Urothelium cell line (cell line): ENCODE results near the gene FBXO31.
"Not testable (repeated sequence)": the region's sequence is repeated elsewhere in the genome, so short reads cannot be mapped to it uniquely, and the experiment has no call there.

ENCODE experiments used
- DNase-seq: peaks from one replicate; pipeline ENCODE4 v3.0.0; 2011; ENCODE audit warnings: low spot score, mixed read lengths
- FAIRE-seq: peaks from 2 replicates; lab custom pipeline; 2011; peaks lifted over from hg19 to GRCh38; lab: Jason Lieb, UNC

The FBXO31 gene

GRCh38 chr16:87344931-87345631 is 38.5 kb downstream of the FBXO31 start:
- DNase-seq (no peak), FAIRE-seq (no peak)

- DNase-seq (no peak), FAIRE-seq (no peak)
Measured at GRCh38 chr16:87344165-87344930, 39.2 kb downstream of the FBXO31 start.

GRCh38 chr16:87343753-87344050 is 39.9 kb downstream of the FBXO31 start:
- FAIRE-seq, result no peak
- no peak for DNase-seq

GRCh38 chr16:87342978-87343752 is 40.4 kb downstream of the FBXO31 start:
- DNase-seq (no peak), FAIRE-seq (no peak)

- no peak for FAIRE-seq
- no peak for DNase-seq
Measured at GRCh38 chr16:87342504-87342903, 41.1 kb downstream of the FBXO31 start.

- DNase-seq (no peak), FAIRE-seq (no peak)
Measured at GRCh38 chr16:87340198-87340597, 43.4 kb downstream of the FBXO31 start.

GRCh38 chr16:87339724-87340105 is 43.9 kb downstream of the FBXO31 start:
- DNase-seq, FAIRE-seq: not testable (repeated sequence)

GRCh38 chr16:87339086-87339723 is 44.4 kb downstream of the FBXO31 start:
- DNase-seq (no peak), FAIRE-seq (no peak)

GRCh38 chr16:87338155-87338765 is 45.3 kb downstream of the FBXO31 start:
- DNase-seq (no peak), FAIRE-seq (peak; percentile 23)

- no peak for DNase-seq
- no peak for FAIRE-seq
Measured at GRCh38 chr16:87337262-87337771, 46.3 kb downstream of the FBXO31 start.

- FAIRE-seq (no peak), DNase-seq (no peak)
Measured at GRCh38 chr16:87336434-87337240, 46.9 kb downstream of the FBXO31 start.

- DNase-seq, result no peak
Measured at GRCh38 chr16:87335625-87336433, 47.7 kb downstream of the FBXO31 start.

GRCh38 chr16:87334651-87335624 is 48.6 kb downstream of the FBXO31 start:
- FAIRE-seq, result peak; percentile 40
- no peak for DNase-seq

More at GRCh38 chr16:87335625-87336433, 47.7 kb downstream of the FBXO31 start:
- FAIRE-seq, result no peak

- DNase-seq, result no peak
- FAIRE-seq, result no peak
Measured at GRCh38 chr16:87333581-87334331, 49.8 kb downstream of the FBXO31 start.

- DNase-seq (no peak), FAIRE-seq (no peak)
Measured at GRCh38 chr16:87333101-87333500, 50.5 kb downstream of the FBXO31 start.

GRCh38 chr16:87332150-87332549 is 51.4 kb downstream of the FBXO31 start:
- DNase-seq (no peak), FAIRE-seq (no peak)

- no peak for FAIRE-seq
- DNase-seq, result no peak
Measured at GRCh38 chr16:87331241-87331801, 52.3 kb downstream of the FBXO31 start.
